H9 (cell line): ENCODE data around the gene SLFN5. TPM values are rescaled to one million over a fixed set of nuclear protein-coding genes. Genes with fewer than 3 reads are reported as not detected.

Experiments
- DNase-seq: peaks from one replicate; pipeline ENCODE4 v3.0.0-alpha.2; 2017
- H2AFZ ChIP-seq: one replicate; pipeline ENCODE4 v1.6.1; 2013; ENCODE audit warnings: mild to moderate bottlenecking, low read length, control low read depth, moderate library complexity
- H2AK5ac ChIP-seq: 2 replicates; pipeline ENCODE4 v1.6.1; 2013; ENCODE audit warnings: low read length, control low read depth, mixed read lengths; ENCODE audit not compliant: insufficient read length
- H2BK120ac ChIP-seq: one replicate; pipeline ENCODE4 v1.6.1; 2013; ENCODE audit warnings: low read depth, mild to moderate bottlenecking, low read length, control low read depth, inconsistent platforms; ENCODE audit not compliant: poor library complexity, severe bottlenecking
- H2BK12ac ChIP-seq: 2 replicates; pipeline ENCODE4 v1.6.1; 2013; ENCODE audit warnings: low read length, control low read depth, mixed read lengths, low read depth; ENCODE audit not compliant: insufficient read length
- H2BK15ac ChIP-seq: 2 replicates; pipeline ENCODE4 v1.6.1; 2013; ENCODE audit warnings: low read depth, low read length, control low read depth
- H2BK20ac ChIP-seq: one replicate; pipeline ENCODE4 v1.6.1; 2013; ENCODE audit warnings: low read depth, mild to moderate bottlenecking, low read length, control low read depth, inconsistent platforms; ENCODE audit not compliant: poor library complexity, severe bottlenecking
- H2BK5ac ChIP-seq: 2 replicates; pipeline ENCODE4 v1.6.1; 2013; ENCODE audit warnings: low read length, control low read depth, mixed read lengths; ENCODE audit not compliant: insufficient read length
- H3K14ac ChIP-seq: 2 replicates; pipeline ENCODE4 v1.6.1; 2013; ENCODE audit warnings: low read length, control low read depth; ENCODE audit not compliant: insufficient read depth
- H3K18ac ChIP-seq: 2 replicates; pipeline ENCODE4 v1.6.1; 2013; ENCODE audit warnings: low read depth, mild to moderate bottlenecking, mixed read lengths, low read length, control low read depth; ENCODE audit not compliant: insufficient read length
- H3K23ac ChIP-seq: 2 replicates; pipeline ENCODE4 v1.6.1; 2013; ENCODE audit warnings: low read length, control low read depth, mixed read lengths, low read depth; ENCODE audit not compliant: insufficient read length
- H3K23me2 ChIP-seq: 2 replicates; pipeline ENCODE4 v1.6.1; 2013; ENCODE audit warnings: low read depth, mild to moderate bottlenecking, mixed read lengths, low read length, control low read depth; ENCODE audit not compliant: insufficient read length, poor library complexity, severe bottlenecking
- H3K27ac ChIP-seq: 2 replicates; pipeline ENCODE4 v1.5.1; 2013; ENCODE audit warnings: low read length, control low read depth, mixed read lengths, low read depth; ENCODE audit not compliant: insufficient read length
- H3K27me3 ChIP-seq: 2 replicates; pipeline ENCODE4 v1.6.1; 2013; ENCODE audit warnings: low read length, control low read depth, inconsistent platforms; ENCODE audit not compliant: insufficient read depth
- H3K4ac ChIP-seq: 2 replicates; pipeline ENCODE4 v1.6.1; 2013; ENCODE audit warnings: low read depth, mild to moderate bottlenecking, control low read depth, inconsistent platforms, low read length, moderate library complexity
- H3K4me1 ChIP-seq: 2 replicates; pipeline ENCODE4 v1.6.1; 2013; ENCODE audit warnings: low read length, control low read depth, inconsistent platforms; ENCODE audit not compliant: insufficient read depth
- H3K4me2 ChIP-seq: 2 replicates; pipeline ENCODE4 v1.6.1; 2013; ENCODE audit warnings: low read length, control low read depth, mixed read lengths; ENCODE audit not compliant: insufficient read length, insufficient read depth
- H3K56ac ChIP-seq: 2 replicates; pipeline ENCODE4 v1.6.1; 2013; ENCODE audit warnings: low read depth, mild to moderate bottlenecking, mixed read lengths, low read length, control low read depth; ENCODE audit not compliant: insufficient read length
- H3K79me1 ChIP-seq: 2 replicates; pipeline ENCODE4 v1.6.1; 2013; ENCODE audit warnings: low read depth, mild to moderate bottlenecking, moderate library complexity, low read length, control low read depth, inconsistent platforms; ENCODE audit not compliant: insufficient read depth, poor library complexity, severe bottlenecking
- H3K79me2 ChIP-seq: 2 replicates; pipeline ENCODE4 v1.6.1; 2013; ENCODE audit warnings: low read length, control low read depth, inconsistent platforms; ENCODE audit not compliant: insufficient read depth
- H3K9ac ChIP-seq: 2 replicates; pipeline ENCODE4 v1.6.1; 2013; ENCODE audit warnings: low read length, control low read depth, mixed read lengths; ENCODE audit not compliant: insufficient read length; ENCODE audit errors: extremely low read depth
- H3K9me3 ChIP-seq: one replicate; pipeline ENCODE4 v1.6.1; 2013; ENCODE audit warnings: low read depth, low read length, inconsistent platforms; ENCODE audit not compliant: control insufficient read depth
- H3T11ph ChIP-seq: one replicate; pipeline ENCODE4 v1.6.1; 2013; ENCODE audit warnings: mild to moderate bottlenecking, low read length, control low read depth, inconsistent platforms
- H4K20me1 ChIP-seq: one replicate; pipeline ENCODE4 v1.6.1; 2013; ENCODE audit not compliant: control insufficient read depth, insufficient read length, insufficient read depth
- H4K5ac ChIP-seq: 2 replicates; pipeline ENCODE4 v1.6.1; 2013; ENCODE audit warnings: low read depth, mild to moderate bottlenecking, mixed read lengths, low read length, control low read depth; ENCODE audit not compliant: insufficient read length
- H4K8ac ChIP-seq: replicated peaks from 2 replicates; pipeline ENCODE4 v1.6.1; 2013; ENCODE audit warnings: low read length, control low read depth, mixed read lengths, low read depth; ENCODE audit not compliant: insufficient read length
- H4K91ac ChIP-seq: 2 replicates; pipeline ENCODE4 v1.6.1; 2013; ENCODE audit warnings: low read depth, mild to moderate bottlenecking, moderate library complexity, mixed read lengths, low read length, control low read depth; ENCODE audit not compliant: insufficient read length
- H3K27ac Mint-ChIP-seq, 3 experiments: 2 replicates in 2 of 3; 3 replicates in 1 of 3; pipeline ENCODE4 v1.8.0; 2020 to 2021; ENCODE audit warnings: mixed read lengths in 3 of 3, mild to moderate bottlenecking in 1 of 3, moderate library complexity in 1 of 3
- H3K27me3 Mint-ChIP-seq: 2 replicates; pipeline ENCODE4 v1.8.0; 2021; ENCODE audit warnings: low read depth, mild to moderate bottlenecking, moderate library complexity, mixed read lengths
- H3K36me3 Mint-ChIP-seq, 3 experiments: 2 replicates in 2 of 3; 3 replicates in 1 of 3; pipeline ENCODE4 v1.8.0; 2020 to 2021; ENCODE audit warnings: low read depth in 3 of 3, mixed read lengths in 3 of 3; ENCODE audit not compliant: insufficient read depth in 1 of 3
- H3K4me1 Mint-ChIP-seq, 2 experiments: 2 replicates each; pipeline ENCODE4 v1.8.0; 2020; ENCODE audit warnings: mixed read lengths in 2 of 2
- H3K4me3 Mint-ChIP-seq, 2 experiments: 2 replicates in 1 of 2; 3 replicates in 1 of 2; pipeline ENCODE4 v1.8.0; 2020 to 2021; ENCODE audit warnings: mild to moderate bottlenecking in 2 of 2, mixed read lengths in 2 of 2, moderate library complexity in 1 of 2
- H3K9me3 Mint-ChIP-seq, 2 experiments: 2 replicates in 1 of 2; 3 replicates in 1 of 2; pipeline ENCODE4 v1.8.0; 2020; ENCODE audit warnings: mild to moderate bottlenecking in 2 of 2, mixed read lengths in 2 of 2, moderate library complexity in 1 of 2
- WGBS: extraction: QIAGEN DNeasy Blood & Tissue Kit; methylation state at CpG from one replicate; pipeline ENCODE4 v1.1.7; 2013; ENCODE audit warnings: missing lambda C conversion rate, low lambda C conversion rate, mixed read lengths; ENCODE audit not compliant: insufficient read length; ENCODE audit errors: extremely low coverage; 5-methylcytosine and 5-hydroxymethylcytosine counted together
- total RNA-seq: library from RNA; stranded (reverse); gene quantifications from 2 replicates; pipeline ENCODE4 v1.2.1, GENCODE V29; 2021
- TF ChIP-seq, protein P1 (sequence below): fragments of 200-600 bp; sonication (generic); conservative IDR thresholded peaks from 3 replicates; pipeline ENCODE4 v1.8.0; 2021; ENCODE audit warnings: antibody characterized with exemption, mild to moderate bottlenecking

The SLFN5 gene
- total RNA-seq, 1 experiment from 2014 or later: 2.9 TPM

GRCh38 chr17:35240861-35241260, 2.0 kb upstream of the SLFN5 start:
- Mint-ChIP-seq H3K36me3 (peaks cover 0 to 2% (median 0%) of the 10 kb centered on the region in 3 experiments; a peak in 1 of 7 replicates), H3K27ac (no peak overlapping the region), H3K4me1 (peaks cover 17 to 21% of the 10 kb centered on the region in 2 experiments), H3K9me3 (no peaks in the 10 kb centered on the region), H3K4me3 (no peak overlapping the region), H3K27me3 (peaks cover 17% of the 10 kb centered on the region)
- no peak overlapping the region for H4K91ac ChIP-seq
- H3K9ac ChIP-seq: no peak overlapping the region
- H3K4me2 ChIP-seq: no peak overlapping the region
- H3K56ac ChIP-seq: no peak overlapping the region
- peaks cover 10% of the 10 kb centered on the region for H3K23me2 ChIP-seq
- peaks cover 3% of the 10 kb centered on the region; the same call in 1 of the 2 replicates for H3K4me1 ChIP-seq
- H3K23ac ChIP-seq: no peak overlapping the region
- H4K8ac ChIP-seq: no peak overlapping the region
- no peaks in the 10 kb centered on the region for H3K79me1 ChIP-seq
- no peak overlapping the region for H4K5ac ChIP-seq
- H3K14ac ChIP-seq: no peak overlapping the region
- H3K27ac ChIP-seq: no peak overlapping the region
- H2BK20ac ChIP-seq: no peak overlapping the region
- H3K9me3 ChIP-seq: no peaks in the 10 kb centered on the region
- TF ChIP-seq, protein P1, sequence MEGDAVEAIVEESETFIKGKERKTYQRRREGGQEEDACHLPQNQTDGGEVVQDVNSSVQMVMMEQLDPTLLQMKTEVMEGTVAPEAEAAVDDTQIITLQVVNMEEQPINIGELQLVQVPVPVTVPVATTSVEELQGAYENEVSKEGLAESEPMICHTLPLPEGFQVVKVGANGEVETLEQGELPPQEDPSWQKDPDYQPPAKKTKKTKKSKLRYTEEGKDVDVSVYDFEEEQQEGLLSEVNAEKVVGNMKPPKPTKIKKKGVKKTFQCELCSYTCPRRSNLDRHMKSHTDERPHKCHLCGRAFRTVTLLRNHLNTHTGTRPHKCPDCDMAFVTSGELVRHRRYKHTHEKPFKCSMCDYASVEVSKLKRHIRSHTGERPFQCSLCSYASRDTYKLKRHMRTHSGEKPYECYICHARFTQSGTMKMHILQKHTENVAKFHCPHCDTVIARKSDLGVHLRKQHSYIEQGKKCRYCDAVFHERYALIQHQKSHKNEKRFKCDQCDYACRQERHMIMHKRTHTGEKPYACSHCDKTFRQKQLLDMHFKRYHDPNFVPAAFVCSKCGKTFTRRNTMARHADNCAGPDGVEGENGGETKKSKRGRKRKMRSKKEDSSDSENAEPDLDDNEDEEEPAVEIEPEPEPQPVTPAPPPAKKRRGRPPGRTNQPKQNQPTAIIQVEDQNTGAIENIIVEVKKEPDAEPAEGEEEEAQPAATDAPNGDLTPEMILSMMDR: no peak
- no CpG with 5 or more reads among the region's 8 CpGs for WGBS
- H2BK12ac ChIP-seq: no peak overlapping the region
- no peak overlapping the region for H3K18ac ChIP-seq
- no peak for DNase-seq
- H4K20me1 ChIP-seq: no peaks in the 10 kb centered on the region
- no peak overlapping the region for H2BK120ac ChIP-seq
- H3K79me2 ChIP-seq: no peaks in the 10 kb centered on the region
- no peak overlapping the region for H3K4ac ChIP-seq
- H2BK5ac ChIP-seq: no peak overlapping the region
- H2BK15ac ChIP-seq: no peak overlapping the region
- H3K27me3 ChIP-seq: no peaks in the 10 kb centered on the region
- no peak overlapping the region for H2AK5ac ChIP-seq
- H2AFZ ChIP-seq: no peak overlapping the region
- no peak overlapping the region for H3T11ph ChIP-seq
